Renal pelvis (tissue), 4 donors: ENCODE measurements around the gene KIF5A. TPM values are rescaled to one million over a fixed set of nuclear protein-coding genes. Genes with fewer than 3 reads are reported as not detected.
"Not testable (repeated sequence)": the region's sequence is repeated elsewhere in the genome, so short reads cannot be mapped to it uniquely, and the experiment has no call there.

ENCODE experiments used
- DNase-seq: peaks from one replicate; pipeline ENCODE4 v3.0.0-alpha.2; 2013
- polyA plus RNA-seq, 3 donors: library from polyadenylated mRNA; unstranded; fragments of 120-200 nt; gene quantifications; one replicate each; pipeline ENCODE4 v1.2.1, GENCODE V29; 2013; ENCODE audit not compliant: insufficient read length in 3 of 3

The KIF5A gene
- polyA plus RNA-seq, 3 donors = 0.41 to 0.68 (median 0.65) TPM

GRCh38 chr12:57554453-57554852, 4.6 kb downstream of the KIF5A start:
- no peak for DNase-seq

DNA sequence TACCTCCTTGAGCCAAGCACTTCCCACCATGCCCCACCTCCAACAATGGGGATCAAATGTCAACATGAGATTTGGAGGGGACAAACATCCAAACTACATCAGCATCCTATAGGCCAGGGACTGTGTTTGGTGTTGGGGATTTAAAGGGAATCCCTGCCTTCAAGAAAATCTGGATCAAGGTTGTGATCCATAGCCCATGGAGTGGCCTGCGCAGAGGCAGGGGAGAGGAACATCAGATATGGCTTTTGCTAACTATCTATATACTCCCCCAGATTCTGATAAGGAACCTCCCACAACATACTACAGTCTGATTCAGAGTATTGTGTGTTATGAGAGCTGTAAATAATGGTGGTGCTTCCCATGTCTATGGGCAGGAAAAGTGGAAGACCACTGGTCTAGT, 5.1 kb downstream of the KIF5A start:
- DNase-seq = no peak

- DNase-seq = no peak
Measured at GRCh38 chr12:57558864-57559263, 9.0 kb downstream of the KIF5A start.

DNA sequence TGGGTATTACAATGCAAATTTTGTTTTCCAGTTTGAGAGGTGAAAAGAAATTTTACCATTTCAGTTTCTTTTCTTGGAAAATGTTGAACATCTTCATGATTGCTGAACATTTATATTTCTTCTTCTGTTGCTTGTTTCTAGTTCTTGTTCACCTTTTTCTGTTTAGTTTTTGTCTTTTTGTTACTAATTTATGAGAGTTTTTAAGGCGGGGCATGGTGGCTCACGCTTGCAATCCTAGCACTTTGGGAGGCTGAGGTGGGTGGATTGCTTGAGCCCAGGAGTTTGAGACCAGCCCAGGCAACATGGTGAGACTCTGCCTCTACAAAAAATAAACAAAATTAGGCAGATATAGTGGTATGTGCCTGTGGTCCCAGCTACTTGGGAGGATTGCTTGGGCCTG, 10.7 kb downstream of the KIF5A start:
- no peak for DNase-seq

GRCh38 chr12:57561117-57561516, 11.3 kb downstream of the KIF5A start:
- DNase-seq = not testable (repeated sequence)

GRCh38 chr12:57563358-57563757, 13.5 kb downstream of the KIF5A start:
- DNase-seq = no peak

DNA sequence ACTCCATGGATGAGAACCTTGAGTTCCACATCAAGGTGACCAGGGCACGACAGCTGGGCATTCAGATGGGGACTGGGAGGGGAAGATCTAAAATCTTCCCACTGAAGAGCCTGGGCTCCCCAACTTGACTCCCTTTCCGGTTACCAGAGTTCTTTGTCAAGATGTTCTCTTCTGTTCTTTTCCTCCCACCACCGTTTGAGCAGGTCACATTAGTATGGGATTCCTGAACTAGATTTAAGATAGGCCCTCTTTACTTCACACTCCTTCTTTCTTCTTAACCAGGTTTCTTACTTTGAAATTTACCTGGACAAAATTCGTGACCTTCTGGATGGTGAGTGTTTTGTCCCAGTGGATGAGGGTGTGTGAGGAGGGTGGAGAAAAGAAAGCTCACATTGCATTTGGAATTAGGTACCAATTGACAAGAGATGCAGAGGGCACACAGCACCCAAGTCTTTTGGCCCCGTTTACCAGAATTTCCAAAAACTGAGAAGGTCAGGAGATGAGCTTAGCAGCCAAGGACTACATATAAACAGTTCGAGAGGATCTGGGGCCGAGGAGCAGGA, 14.4 kb downstream of the KIF5A start:
- DNase-seq = no peak

DNA sequence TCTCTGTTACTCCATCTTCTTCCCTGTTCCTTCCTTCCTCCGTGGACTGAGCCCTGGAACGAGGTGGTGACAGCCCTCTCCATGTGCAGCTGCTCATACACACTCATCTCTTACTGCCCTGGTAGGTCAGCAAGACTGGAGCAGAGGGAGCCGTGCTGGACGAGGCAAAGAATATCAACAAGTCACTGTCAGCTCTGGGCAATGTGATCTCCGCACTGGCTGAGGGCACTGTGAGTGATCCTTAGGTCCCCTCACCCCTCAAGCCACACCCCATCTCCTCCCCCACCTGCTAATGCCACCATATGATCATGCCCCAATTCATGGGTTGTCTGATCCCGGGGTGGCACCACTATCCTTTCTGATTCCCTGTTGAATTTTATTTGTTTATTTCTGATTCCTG, 19.0 kb downstream of the KIF5A start:
- DNase-seq = no peak

GRCh38 chr12:57569858-57570257, 20.0 kb downstream of the KIF5A start:
- DNase-seq = no peak

DNA sequence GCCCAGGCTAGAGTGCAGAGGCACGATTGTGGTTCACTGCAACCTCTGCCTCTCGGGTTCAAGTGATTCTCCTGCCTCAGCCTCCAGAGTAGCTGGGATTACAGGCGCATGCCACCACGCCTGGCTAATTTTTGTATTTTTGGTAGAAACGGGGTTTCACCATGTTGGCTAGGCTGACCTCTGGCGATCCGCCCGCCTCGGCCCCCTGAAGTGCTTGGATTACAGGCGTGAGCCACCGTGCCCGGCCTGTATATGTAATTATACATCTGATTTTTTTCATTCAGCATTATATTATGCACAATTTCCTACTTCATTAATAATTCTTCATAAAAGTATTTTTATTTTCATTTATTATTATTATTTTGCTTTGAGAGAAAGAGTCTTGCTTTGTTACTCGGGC, 20.6 kb downstream of the KIF5A start:
- DNase-seq = not testable (repeated sequence)

DNA sequence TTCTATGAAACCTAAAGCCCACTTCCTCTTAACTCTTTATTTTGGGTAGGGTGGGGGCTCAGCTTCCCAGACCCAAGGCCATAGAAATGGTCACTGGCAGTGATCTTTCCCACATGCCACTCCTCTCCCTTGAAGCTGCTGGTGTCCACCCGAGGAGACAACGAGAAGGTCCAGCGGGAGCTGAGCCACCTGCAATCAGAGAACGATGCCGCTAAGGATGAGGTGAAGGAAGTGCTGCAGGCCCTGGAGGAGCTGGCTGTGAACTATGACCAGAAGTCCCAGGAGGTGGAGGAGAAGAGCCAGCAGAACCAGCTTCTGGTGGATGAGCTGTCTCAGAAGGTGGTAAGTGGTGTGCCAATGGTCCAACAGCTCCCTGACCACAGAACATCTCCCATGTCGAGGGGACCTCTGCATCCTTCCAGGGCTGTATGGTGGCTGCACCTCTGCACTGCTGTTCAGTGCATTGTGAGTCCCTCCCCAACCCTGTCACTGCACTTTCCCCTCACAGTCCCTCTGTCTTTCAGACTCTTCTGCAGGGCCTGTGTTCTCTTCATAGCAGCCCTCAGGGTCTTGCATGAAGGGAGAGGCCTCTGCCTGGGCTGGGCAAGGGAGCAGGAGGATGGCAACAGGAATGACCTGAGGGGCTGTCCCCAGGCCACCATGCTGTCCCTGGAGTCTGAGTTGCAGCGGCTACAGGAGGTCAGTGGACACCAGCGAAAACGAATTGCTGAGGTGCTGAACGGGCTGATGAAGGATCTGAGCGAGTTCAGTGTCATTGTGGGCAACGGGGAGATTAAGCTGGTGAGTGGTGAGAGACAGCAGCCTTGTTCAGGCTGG, 22.3 kb downstream of the KIF5A start:
- no peak for DNase-seq

DNA sequence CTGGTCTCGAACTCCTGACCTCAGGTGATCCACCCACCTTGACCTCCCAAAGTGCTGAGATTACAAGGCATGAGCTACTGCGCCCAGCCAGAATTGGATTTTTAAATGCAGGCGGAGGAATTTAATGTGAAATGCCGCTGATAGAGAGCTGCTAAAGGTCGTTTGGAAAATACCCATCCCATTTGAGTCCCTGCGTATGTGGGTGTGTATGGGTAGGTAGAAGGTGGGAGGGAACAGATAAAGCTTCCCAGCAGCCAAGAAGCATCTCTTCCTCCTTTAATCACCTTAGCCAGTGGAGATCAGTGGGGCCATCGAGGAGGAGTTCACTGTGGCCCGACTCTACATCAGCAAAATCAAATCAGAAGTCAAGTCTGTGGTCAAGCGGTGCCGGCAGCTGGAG, 25.0 kb downstream of the KIF5A start:
- no peak for DNase-seq

- DNase-seq = no peak
Measured at GRCh38 chr12:57575771-57576612, 26.1 kb downstream of the KIF5A start.

DNA sequence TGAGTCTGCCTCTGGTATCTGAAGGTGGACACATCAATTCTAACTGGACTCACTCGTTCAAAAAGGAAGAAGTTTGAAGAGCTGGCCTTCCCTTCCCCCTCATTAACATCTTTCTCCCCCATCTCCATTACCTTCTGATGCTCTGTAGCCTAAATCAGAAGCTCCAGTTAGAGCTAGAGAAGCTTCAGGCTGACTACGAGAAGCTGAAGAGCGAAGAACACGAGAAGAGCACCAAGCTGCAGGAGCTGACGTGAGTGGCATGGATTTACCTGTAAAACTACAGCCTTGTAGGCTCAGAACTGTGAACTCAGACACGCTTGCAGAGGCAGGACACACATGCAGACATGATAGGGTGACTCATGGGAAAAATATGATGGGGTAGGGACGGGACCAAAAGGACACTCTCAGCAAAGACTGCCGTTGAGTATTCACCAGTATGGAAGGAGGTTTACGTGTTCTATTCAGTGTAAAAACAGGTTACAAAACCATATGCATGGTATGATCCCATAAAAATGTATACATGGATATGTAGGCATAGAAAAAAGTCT, 26.8 kb downstream of the KIF5A start:
- DNase-seq = no peak

DNA sequence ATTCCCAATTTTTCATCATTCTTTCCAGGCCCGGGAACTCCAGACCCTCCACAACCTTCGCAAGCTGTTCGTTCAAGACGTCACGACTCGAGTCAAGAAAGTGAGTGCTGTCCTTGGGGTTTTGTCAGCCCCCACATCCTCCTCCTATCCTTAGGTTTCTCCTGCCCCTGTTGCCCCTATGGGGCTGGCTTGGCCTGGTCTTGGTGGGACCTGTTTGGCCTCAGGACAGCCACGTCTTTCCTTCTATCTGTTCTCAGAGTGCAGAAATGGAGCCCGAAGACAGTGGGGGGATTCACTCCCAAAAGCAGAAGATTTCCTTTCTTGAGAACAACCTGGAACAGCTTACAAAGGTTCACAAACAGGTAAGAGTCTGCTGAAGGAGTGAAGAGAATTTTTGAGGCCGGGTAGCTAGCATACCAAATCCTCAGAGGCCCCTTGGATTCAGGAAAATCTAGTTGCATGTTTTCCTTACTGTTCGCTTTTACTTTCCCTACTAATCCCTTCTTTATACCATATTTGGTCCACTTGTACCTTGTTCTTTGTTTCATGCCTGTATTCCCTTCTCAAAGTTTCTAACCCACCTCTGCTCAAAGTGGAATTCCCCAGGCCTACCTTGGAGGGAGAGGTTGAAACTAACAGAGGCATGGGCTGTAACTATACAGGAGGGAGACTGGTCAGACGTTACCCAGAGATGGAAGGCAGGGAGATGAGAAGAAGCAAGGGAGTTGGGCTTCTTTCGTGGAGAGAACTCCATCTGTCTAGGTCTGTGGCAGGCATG, 28.3 kb downstream of the KIF5A start:
- no peak for DNase-seq

- no peak for DNase-seq
Measured at GRCh38 chr12:57579011-57579410, 29.2 kb downstream of the KIF5A start.

DNA sequence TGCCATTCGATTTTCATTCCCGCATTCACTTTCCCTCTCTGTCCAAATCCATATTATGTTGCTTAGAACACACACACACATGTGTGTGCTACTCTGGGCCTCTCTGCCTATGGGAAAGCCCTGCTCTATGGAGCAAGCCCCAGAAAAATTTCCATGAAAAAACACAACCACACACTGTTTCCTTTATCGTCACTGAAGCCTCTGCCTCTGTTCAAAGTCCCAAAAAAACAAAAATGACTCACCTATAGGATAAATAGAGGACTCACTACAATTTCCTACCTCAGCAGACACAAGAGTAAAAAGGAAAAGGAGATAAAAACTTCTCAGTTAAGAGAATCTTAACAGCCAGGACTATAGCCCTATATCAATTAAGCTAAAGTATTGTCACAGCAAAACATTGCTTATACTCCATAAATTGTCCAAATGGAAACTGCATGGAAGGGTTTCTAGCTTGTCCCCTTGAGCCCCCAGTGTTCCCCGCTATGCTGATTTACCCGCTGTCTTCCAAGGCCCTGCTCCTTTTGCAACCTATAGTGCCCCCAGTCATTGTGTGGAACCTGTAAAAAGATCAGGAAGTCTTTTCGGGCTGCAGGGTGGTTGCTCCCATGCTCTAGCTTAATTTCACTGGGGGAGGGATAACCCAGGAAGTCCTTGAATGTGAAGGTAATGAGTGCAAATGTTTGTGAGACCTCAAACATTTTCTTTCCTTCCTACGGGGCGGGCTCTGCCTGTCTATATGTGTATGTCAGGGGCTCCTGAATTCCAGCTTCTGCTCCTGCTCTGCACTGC, 30.0 kb downstream of the KIF5A start:
- no peak for DNase-seq

- no peak for DNase-seq
Measured at GRCh38 chr12:57580466-57580795, 30.6 kb downstream of the KIF5A start.

GRCh38 chr12:57581802-57582201, 32.0 kb downstream of the KIF5A start:
- no peak for DNase-seq

DNA sequence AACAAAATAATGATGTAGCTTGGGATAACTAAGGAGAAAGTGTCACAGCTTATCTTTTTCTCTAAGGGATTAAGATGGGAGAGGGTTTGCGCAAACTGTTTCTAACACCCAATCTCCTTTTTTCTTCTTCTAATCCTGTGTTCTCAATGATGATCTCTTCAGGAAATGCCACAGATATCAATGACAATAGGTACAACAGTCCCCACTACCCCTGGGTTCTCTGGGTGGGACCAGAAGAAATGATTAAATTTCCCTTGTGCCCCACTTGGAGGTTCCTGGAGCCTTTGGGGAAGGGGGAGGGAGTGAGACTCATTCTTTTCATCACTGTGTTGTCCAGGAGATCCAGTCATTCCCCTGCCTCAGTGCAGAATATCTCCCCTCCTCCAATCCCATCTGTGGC, 32.6 kb downstream of the KIF5A start:
- DNase-seq = no peak
